Thyroid gland (tissue), 4 donors: Measurements from ENCODE around the gene BNC1. TPM values are rescaled to one million over a fixed set of nuclear protein-coding genes. Genes with fewer than 3 reads are reported as not detected.

Source experiments
- DNase-seq, 2 donors: peaks; one replicate each; pipeline ENCODE4 v3.0.0-alpha.2; 2019
- H3K27ac ChIP-seq, 3 donors: fragments of 200-600 bp; sonication (generic); 1 replicate in 2 of 3; 2 replicates in 1 of 3; pipeline ENCODE4 v1.5.1; 2016 to 2019; ENCODE audit warnings: mild to moderate bottlenecking in 1 of 3, moderate library complexity in 1 of 3
- H3K27me3 ChIP-seq: fragments of 200-600 bp; sonication (generic); one replicate; pipeline ENCODE4 v1.5.1; 2019
- H3K36me3 ChIP-seq, 2 donors: fragments of 200-600 bp; sonication (generic); one replicate each; pipeline ENCODE4 v1.5.1; 2016 to 2019
- H3K4me1 ChIP-seq, 2 donors: fragments of 200-600 bp; sonication (generic); one replicate each; pipeline ENCODE4 v1.5.1; 2017 to 2019
- H3K4me3 ChIP-seq, 3 donors: fragments of 200-600 bp; sonication (generic); replicated peaks in 1 of 3; 1 replicate in 2 of 3; 2 replicates in 1 of 3; pipeline ENCODE4 v1.5.1; 2016; ENCODE audit warnings: mild to moderate bottlenecking in 1 of 3
- H3K9me3 ChIP-seq: fragments of 200-600 bp; sonication (generic); one replicate; pipeline ENCODE4 v1.5.1; 2017
- POLR2A ChIP-seq, 2 donors: fragments of 450-650 bp; IDR thresholded peaks; one replicate each; pipeline ENCODE4 v1.6.1; 2017; ENCODE audit warnings: antibody characterized with exemption in 2 of 2, mild to moderate bottlenecking in 2 of 2, moderate library complexity in 1 of 2
- WGBS, 2 donors: methylation state at CpG; one replicate each; pipeline ENCODE4 v1.1.5; 2017; 5-methylcytosine and 5-hydroxymethylcytosine counted together
- intact Hi-C: fragments of 100-400 bp; cut with DNase I; formaldehyde crosslinking; loops from one replicate; pipeline ENCODE4 v1.15.1; 2023
- total RNA-seq, 4 donors: library from RNA; depleted of rRNA; stranded (reverse); fragments of >200 nt; gene quantifications; one replicate each; pipeline ENCODE4 v1.2.3, GENCODE V29; 2016
- TF ChIP-seq, protein P1 (sequence below), 6 experiments: fragments of 200-600 bp in 3 of 6; fragments of 450-650 bp in 3 of 6; sonication (generic) in 3 of 6; IDR thresholded peaks; one replicate each; pipeline ENCODE4 v1.5.1; 2016 to 2019; ENCODE audit warnings: antibody characterized with exemption in 6 of 6, mild to moderate bottlenecking in 2 of 6, inconsistent platforms in 1 of 6, moderate library complexity in 1 of 6

Gene BNC1
- total RNA-seq, 4 donors from 2014 or later = 0.15 to 0.94 (median 0.33) TPM; not detected in 1

DNA sequence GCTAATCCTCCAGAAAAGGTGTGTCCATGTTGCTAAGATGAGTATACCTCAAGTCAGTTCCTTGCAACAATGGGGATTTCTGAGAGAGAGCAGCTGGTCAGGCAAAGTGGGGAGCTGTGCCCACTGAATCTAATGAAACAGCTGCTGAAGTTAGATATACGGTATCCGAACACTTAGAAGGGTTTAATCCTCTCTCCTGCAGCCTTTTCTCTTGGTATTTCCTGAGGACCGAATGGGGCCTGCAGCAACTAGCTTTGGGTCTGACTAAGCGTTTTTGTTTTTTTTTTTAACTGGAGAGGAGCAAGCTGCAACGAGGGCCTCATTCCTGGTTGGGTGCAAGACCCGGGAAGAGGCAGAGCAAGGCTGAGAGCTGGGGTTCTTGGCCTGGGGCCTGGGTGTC lies 37.6 kb upstream of the BNC1 start:
- Histone ChIP-seq H3K4me3 (no peak overlapping the region), H3K27me3 (no peaks in the 10 kb centered on the region), H3K4me1 (no peaks in the 10 kb centered on the region), H3K9me3 (no peaks in the 10 kb centered on the region), H3K27ac (no peak overlapping the region), H3K36me3 (no peaks in the 10 kb centered on the region)
- TF ChIP-seq, protein P1, sequence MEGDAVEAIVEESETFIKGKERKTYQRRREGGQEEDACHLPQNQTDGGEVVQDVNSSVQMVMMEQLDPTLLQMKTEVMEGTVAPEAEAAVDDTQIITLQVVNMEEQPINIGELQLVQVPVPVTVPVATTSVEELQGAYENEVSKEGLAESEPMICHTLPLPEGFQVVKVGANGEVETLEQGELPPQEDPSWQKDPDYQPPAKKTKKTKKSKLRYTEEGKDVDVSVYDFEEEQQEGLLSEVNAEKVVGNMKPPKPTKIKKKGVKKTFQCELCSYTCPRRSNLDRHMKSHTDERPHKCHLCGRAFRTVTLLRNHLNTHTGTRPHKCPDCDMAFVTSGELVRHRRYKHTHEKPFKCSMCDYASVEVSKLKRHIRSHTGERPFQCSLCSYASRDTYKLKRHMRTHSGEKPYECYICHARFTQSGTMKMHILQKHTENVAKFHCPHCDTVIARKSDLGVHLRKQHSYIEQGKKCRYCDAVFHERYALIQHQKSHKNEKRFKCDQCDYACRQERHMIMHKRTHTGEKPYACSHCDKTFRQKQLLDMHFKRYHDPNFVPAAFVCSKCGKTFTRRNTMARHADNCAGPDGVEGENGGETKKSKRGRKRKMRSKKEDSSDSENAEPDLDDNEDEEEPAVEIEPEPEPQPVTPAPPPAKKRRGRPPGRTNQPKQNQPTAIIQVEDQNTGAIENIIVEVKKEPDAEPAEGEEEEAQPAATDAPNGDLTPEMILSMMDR (IDR thresholded peaks at IDR 0.05) = no peak
- TF ChIP-seq POLR2A (IDR thresholded peaks at IDR 0.05) = no peak
- WGBS, 2 donors = 37 to 43% methylated on average over 6 of the region's 6 CpGs
- intact Hi-C loops = no loop called here
- no peak for DNase-seq

DNA sequence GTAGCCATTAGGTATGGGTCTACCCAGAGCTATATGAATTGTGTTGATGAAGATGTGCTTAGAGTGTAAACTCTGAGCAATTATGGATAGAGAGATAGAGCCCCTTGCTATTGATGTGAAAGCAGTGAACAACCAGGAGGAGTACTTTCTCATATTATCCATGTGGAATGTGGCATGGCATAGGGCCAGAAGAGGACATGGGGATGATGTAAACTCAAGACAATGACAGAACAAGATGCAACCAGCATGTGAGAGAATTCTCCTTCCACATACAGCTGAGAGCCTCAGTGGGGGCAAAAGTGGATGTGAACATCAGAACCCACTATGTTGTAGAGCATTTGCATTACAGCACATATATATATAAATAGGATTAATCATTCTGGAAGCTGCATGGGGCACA lies 36.4 kb upstream of the BNC1 start:
- no peak for TF ChIP-seq POLR2A (IDR thresholded peaks at IDR 0.05)
- TF ChIP-seq, protein P1 (IDR thresholded peaks at IDR 0.05) = no peak
- no peaks in the 10 kb centered on the region for H3K9me3 ChIP-seq
- DNase-seq = no peak
- intact Hi-C loops = no loop called here
- H3K36me3 ChIP-seq = no peaks in the 10 kb centered on the region
- no peaks in the 10 kb centered on the region for H3K27me3 ChIP-seq
- no peaks in the 10 kb centered on the region for H3K4me1 ChIP-seq
- H3K27ac ChIP-seq = no peak overlapping the region
- H3K4me3 ChIP-seq = no peak overlapping the region

DNA sequence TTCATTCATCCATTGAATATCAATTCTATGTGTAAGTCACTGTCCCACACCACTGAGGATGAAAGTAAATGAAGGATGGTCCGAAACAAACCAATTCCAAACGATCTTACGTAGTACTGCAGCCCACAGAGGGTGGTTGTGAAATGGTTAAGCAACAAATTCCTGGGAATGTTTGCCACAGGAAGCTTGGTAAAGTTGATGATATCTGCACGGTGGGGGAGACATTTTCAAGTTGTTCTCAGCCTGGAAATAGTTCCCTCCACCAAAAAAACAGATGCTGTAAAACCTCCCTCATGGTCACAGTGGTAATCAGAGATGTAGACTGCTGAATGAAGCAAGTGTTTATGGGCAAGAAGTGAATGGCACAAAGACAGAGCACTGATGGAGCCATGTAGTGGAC lies 35.9 kb upstream of the BNC1 start:
- Histone ChIP-seq H3K4me3 (no peak overlapping the region), H3K27me3 (no peaks in the 10 kb centered on the region), H3K36me3 (no peaks in the 10 kb centered on the region), H3K9me3 (no peaks in the 10 kb centered on the region), H3K27ac (no peak overlapping the region), H3K4me1 (no peaks in the 10 kb centered on the region)
- intact Hi-C loops = no loop called here
- WGBS, 2 donors = 61 to 65% methylated on average over 4 of the region's 4 CpGs
- TF ChIP-seq, protein P1 (IDR thresholded peaks at IDR 0.05) = no peak
- TF ChIP-seq POLR2A (IDR thresholded peaks at IDR 0.05) = no peak
- no peak for DNase-seq

DNA sequence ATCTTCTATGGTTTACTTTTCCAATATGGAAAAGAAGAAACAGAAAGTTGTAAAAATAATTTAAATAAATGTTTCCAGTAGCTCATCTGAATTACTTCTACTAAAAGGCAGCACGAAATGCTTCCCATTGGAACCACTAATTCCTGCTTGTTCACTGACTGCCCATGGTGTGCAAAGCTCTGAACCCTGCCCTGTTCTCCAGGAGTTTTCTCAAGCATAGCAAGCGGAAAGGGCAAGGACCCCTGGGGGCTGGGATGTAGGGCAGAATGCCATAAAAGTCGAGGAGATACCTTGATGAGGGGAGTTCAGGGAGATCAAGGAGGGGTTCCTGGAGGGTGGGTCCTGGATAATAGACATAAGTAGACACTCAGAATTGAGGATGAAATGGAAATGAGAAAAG lies 35.3 kb upstream of the BNC1 start:
- no peaks in the 10 kb centered on the region for H3K9me3 ChIP-seq
- intact Hi-C loops = no loop called here
- H3K4me1 ChIP-seq = no peaks in the 10 kb centered on the region
- TF ChIP-seq, protein P1 (IDR thresholded peaks at IDR 0.05) = no peak
- TF ChIP-seq POLR2A (IDR thresholded peaks at IDR 0.05) = no peak
- no peak overlapping the region for H3K27ac ChIP-seq
- 66 to 70% methylated on average over 3 of the region's 3 CpGs for WGBS, 2 donors
- H3K27me3 ChIP-seq = no peaks in the 10 kb centered on the region
- H3K36me3 ChIP-seq = no peaks in the 10 kb centered on the region
- no peak for DNase-seq
- no peak overlapping the region for H3K4me3 ChIP-seq

DNA sequence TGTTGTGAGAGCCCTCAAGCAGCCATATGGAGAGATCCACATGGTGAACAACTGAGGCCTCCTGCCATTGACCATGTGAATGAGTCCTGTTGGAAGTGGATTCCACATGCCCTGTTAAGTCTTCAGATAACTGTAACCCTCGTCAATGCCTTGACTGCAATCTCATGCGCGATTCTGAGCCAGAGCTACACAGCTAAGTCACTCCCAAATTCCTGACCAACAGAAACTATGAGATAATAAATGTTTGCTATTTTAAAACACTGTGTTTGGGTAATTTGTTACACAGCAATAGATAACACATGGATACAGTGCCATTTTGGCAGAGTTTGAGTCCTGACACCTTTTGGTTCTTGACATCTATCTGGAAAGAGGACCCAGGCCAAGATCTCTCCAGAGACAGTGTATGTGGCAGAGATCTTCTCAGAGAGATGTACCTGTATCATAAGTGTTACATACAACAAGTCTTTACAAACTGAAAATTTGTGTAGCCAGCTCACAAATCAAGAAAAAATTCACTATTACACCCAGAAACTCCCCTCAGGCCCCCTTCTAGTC lies 34.5 kb upstream of the BNC1 start:
- Histone ChIP-seq H3K27me3 (no peaks in the 10 kb centered on the region), H3K4me3 (no peak overlapping the region), H3K9me3 (no peaks in the 10 kb centered on the region), H3K36me3 (no peaks in the 10 kb centered on the region), H3K4me1 (no peaks in the 10 kb centered on the region), H3K27ac (no peak overlapping the region)
- intact Hi-C loops = no loop called here
- DNase-seq = no peak
- WGBS, 2 donors = 89 to 95% methylated on average over 3 of the region's 3 CpGs
- TF ChIP-seq, protein P1 (IDR thresholded peaks at IDR 0.05) = no peak
- no peak for TF ChIP-seq POLR2A (IDR thresholded peaks at IDR 0.05)
